Muscle of back (tissue), 11 donors: ENCODE results near the gene ARMC3. TPM values are rescaled to one million over a fixed set of nuclear protein-coding genes. Genes with fewer than 3 reads are reported as not detected.
"Not testable (repeated sequence)": the region's sequence is repeated elsewhere in the genome, so short reads cannot be mapped to it uniquely, and the experiment has no call there.

Experiments used
- DNase-seq, 3 donors: peaks; one replicate each; pipeline versions ENCODE4 v3.0.0 to v3.0.0-alpha.2; 2013
- polyA plus RNA-seq, 10 donors: library from polyadenylated mRNA; unstranded; fragments of 120-200 nt; gene quantifications; one replicate each; pipeline ENCODE4 v1.2.1, GENCODE V29; 2013; ENCODE audit not compliant: insufficient read length in 10 of 10

Gene ARMC3
- polyA plus RNA-seq, 10 donors, result 0.12 to 0.18 (median 0.15) TPM; not detected in 7

- no peak for DNase-seq
These were observed 2.8 kb upstream of the ARMC3 start for GRCh38 chr10:22925088-22925487.

- DNase-seq, result peak in 1 of 3 donors; percentile 0
These were observed 687 bp upstream of the ARMC3 start for GRCh38 chr10:22927166-22927565.

- not testable (repeated sequence) for DNase-seq
These were observed 1.2 kb downstream of the ARMC3 start for GRCh38 chr10:22929053-22929452.

- no peak for DNase-seq
These were observed 4.1 kb downstream of the ARMC3 start for GRCh38 chr10:22931948-22932347.

- DNase-seq, result no peak
These were observed 4.9 kb downstream of the ARMC3 start for GRCh38 chr10:22932626-22933370.

- DNase-seq, result no peak
These were observed 6.9 kb downstream of the ARMC3 start for GRCh38 chr10:22934726-22935125.

- no peak for DNase-seq
These were observed 14.6 kb downstream of the ARMC3 start for GRCh38 chr10:22942437-22942836.

- no peak for DNase-seq
These were observed 18.3 kb downstream of the ARMC3 start for GRCh38 chr10:22945934-22946673.

GRCh38 chr10:22954970-22955369 is 27.1 kb downstream of the ARMC3 start:
- DNase-seq, result no peak

GRCh38 chr10:22958338-22958737 is 30.5 kb downstream of the ARMC3 start:
- no peak for DNase-seq

GRCh38 chr10:22959292-22959691 is 31.4 kb downstream of the ARMC3 start:
- DNase-seq, result no peak

- DNase-seq, result no peak
These were observed 32.1 kb downstream of the ARMC3 start for GRCh38 chr10:22959950-22960349.

GRCh38 chr10:22962817-22963216 is 35.0 kb downstream of the ARMC3 start:
- DNase-seq, result no peak

- no peak for DNase-seq
These were observed 41.9 kb downstream of the ARMC3 start for GRCh38 chr10:22969704-22970103.

GRCh38 chr10:22976534-22976933 is 48.7 kb downstream of the ARMC3 start:
- DNase-seq, result no peak

- no peak for DNase-seq
These were observed 49.9 kb downstream of the ARMC3 start for GRCh38 chr10:22977751-22978150.

GRCh38 chr10:22978287-22978686 is 50.4 kb downstream of the ARMC3 start:
- DNase-seq, result peak in 1 of 3 donors; percentile 14

GRCh38 chr10:22978918-22979317 is 51.1 kb downstream of the ARMC3 start:
- no peak for DNase-seq

GRCh38 chr10:22980822-22981221 is 53.0 kb downstream of the ARMC3 start:
- DNase-seq, result no peak

GRCh38 chr10:22984066-22984465 is 56.2 kb downstream of the ARMC3 start:
- DNase-seq, result no peak

GRCh38 chr10:22986771-22987542 is 59.1 kb downstream of the ARMC3 start:
- peak in 2 of 3 donors; percentile 23 to 54 for DNase-seq

- DNase-seq, result peak; percentile 65 to 78 (median 75)
These were observed 60.9 kb downstream of the ARMC3 start for GRCh38 chr10:22988581-22989360.
